COR-L47 (cell line): Measurements from ENCODE around the gene CTRB2.
A peak's percentile ranks its signal among the peaks of the same experiment; 100 is the strongest.

Experiments used
- DNase-seq: peaks from one replicate; lab custom pipeline; 2025; lab: John Stamatoyannopoulos, UW

Gene CTRB2

DNA sequence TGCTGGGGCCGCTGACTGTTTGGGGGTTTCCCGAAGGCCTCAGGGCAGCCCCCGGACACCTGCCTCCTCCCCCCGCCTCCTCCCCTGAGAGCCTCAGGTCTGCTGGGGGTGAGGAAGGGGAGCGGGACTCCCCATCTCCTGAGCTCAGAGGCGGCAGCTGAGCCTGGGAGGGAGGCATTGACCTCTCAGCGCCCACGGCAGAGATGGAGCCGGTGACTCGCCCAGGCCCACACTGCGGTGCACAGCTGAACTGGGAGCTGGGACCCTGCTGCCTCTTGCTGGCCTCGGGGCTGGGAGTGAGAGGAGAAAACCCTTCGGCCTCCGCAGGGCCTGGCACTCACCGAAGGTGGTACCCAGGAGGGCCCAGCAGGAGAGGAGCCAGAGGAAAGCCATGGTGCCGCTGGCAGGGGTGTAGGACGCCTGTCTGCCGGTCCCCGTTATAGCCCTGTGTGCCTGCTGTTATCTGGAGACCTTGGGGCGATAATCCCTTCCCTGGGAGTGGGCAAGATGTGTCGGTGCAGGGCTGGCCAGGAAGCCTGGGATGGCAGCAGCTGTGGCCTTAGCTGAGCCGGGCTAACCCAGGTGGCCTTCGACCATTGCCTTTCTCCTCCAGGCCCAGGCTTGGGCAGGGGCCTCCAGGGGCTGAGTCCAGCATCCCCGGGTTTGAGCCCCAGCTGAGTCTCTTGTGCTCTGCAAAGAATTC, at the start of gene CTRB2:
Gene CTRB2 (minus strand): TSS at position 413 of the 703 bp plus-strand sequence. CDS start 20 bp downstream, at position 393.
- no peak for DNase-seq

DNA sequence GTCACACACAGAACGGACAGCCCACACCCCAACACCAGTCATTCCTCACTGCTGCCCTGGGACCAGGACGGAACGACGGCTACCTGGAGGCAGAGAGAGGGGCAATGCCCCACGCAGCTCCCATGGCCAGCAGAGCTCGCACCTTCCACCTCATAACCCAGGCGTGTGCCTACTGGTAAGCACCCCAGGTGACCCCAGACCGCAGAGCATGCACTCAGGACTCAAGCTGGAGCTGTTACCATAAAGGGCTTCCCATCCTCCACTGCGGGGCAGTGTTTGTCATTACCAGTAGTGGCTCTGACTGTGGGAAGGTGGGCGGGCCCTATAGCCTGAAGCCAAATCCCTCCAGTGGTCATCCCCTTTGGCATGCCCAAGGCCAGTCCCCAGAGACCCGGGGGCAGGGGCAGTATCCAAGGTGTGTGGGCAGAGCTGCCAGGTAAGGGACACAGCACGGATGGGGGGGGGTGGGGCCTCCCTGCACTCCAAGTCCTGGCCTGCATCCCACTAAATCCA, 49.2 kb upstream of the CTRB2 start:
- no peak for DNase-seq

DNA sequence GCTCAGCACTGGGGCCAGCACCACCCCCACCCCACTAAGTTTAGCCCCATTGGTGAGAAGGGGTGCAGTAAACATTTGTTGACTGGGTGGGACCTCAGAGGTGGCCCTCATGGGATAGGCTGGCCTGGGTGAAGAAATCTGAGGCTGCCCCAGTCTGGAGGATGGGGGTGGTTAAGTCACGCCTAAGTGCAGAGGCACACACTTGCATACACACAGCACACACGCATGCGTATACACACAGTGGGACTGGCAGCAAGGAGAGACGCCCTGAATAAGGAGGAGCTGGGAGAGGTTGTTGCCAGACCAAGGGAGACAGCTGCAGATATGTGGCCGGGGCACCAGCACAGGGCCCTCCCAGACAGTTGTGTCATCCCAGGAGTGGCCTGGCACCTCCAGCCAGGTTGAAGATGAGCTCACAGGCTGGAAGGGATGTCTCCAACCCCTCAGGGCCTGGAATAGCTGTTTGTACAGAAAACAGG, 47.4 kb upstream of the CTRB2 start:
- DNase-seq: no peak

DNA sequence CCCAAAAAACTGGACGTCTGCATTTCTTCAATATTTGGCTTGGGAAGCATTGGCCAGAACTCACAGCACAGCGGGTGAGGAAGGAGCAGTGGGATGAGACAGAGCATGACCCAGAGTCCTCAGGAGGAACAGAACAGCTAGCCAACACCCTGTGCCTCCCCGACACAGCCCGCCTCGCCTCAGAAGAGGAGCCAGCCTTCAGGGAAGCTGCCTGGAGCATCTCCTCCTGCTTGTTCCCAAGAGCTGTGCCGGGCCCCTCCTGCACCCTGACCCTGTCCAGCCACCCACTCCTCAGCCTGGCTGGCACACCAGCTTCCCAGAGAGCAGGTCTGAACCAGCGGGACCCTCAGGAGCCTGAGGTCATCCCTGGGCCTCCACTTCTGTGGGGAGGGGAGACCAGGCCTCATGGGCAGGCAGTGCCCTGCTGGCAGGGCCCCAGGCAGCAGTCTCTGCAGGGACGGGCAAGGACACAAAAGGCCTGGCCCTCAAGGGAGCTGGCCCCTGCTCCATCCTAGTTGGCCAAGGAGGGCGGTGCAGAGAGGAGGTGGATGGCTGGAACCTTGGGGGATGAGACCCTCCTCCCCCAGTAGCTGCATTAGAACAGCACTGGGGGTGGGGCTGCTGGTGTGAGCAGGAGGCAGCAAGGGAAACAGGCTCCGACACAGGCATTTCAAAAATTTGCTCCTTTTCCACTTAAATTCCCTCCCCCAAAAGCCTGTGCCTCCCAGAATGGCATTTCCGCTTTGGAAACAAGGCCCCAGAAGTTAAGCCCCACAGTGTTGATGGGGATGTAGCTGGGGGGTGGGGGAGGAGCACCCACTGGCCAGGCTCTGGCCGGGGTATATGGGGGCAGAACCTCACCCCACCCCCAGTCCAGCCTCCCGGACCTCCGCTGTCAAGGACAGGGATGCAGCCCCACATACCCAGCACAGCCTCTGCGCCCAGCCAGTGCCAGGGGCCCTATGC, 46.3 kb upstream of the CTRB2 start:
- no peak for DNase-seq

DNA sequence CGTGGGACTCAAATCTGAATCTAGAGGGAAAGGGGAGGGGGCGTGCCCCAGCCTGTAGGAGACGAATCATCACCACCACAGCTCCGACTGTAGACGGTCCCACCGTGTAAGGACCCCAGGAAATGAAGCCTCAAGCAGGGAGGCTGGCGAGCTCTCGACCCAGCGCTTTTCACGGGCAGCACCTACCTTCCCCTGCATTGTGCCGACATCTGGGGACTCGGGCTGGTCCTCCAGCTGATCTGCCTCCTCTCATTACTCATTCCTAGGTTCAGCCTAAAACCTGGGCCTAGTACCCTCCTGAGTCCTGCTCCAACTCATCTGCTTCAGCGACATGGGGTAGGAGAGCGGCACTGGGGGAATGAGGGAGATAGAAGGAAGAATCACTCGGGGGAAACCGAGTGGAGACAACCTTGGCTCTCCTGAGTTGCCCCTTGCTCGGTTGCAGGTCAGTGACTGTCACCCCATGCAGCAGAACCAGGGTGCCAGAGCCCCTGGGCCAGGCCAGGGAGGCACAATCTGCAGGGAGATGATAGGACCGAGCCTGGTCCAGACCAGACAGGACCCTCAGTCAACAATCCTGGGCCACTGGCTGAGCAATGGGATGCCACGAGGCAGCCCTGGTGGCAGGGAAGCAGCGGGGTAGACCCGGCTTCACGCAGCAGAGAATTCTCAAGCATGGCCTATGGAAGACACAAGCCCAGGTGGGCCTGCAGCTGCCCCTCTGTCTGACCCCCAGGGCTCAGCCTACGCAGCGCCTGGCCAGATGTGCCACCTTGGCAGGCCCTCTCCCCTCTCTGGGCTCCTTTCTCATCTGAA, 45.3 kb upstream of the CTRB2 start:
- no peak for DNase-seq

GRCh38 chr16:75251280-75252048, 44.5 kb upstream of the CTRB2 start, which contains the start of gene BCAR1:
TSS of gene BCAR1 (minus strand) at chr16:75251624. CDS start at chr16:75251482, 142 bp downstream.
- DNase-seq: peak; percentile 82

- no peak for DNase-seq
These were observed 43.9 kb upstream of the CTRB2 start for GRCh38 chr16:75250809-75251279.

DNA sequence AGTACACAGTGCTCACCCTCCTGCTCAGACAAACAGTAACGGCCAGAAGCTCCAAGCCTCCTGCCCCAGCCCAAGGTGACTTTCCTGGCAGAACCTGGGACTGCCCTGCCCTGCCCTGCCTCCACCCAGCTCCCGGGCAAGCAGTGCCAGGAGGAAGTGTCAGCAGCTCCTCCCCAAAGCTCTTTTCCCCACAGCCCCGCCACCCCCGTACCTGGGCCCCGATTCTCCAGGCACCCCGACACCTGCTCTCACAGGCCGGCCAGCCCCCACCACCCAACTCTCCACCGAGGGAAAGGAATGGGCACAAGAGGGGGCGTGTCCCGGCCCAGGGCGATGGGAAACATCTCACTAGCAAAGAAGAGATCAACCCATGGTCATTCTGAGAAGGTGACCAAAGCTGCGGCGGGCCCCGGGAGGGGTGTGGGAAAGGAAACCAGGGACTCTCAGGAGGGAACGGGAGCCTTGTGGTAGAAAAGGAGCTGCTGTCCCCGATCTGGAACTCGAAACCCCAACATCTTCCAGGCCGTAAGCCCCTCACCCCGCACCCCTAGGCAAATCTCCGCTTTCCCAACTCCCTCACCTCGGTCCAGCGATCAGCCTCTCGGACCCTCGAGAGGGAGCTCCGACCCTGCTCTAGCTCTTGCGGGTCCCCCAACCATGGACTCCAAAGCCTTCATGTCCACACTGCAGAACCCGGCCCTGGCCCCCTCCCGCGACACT, 43.3 kb upstream of the CTRB2 start:
- DNase-seq: no peak

GRCh38 chr16:75249441-75249840, 42.5 kb upstream of the CTRB2 start:
- DNase-seq: no peak

GRCh38 chr16:75248536-75249380, 41.8 kb upstream of the CTRB2 start:
- no peak for DNase-seq

GRCh38 chr16:75248142-75248535, 41.2 kb upstream of the CTRB2 start:
- no peak for DNase-seq

DNA sequence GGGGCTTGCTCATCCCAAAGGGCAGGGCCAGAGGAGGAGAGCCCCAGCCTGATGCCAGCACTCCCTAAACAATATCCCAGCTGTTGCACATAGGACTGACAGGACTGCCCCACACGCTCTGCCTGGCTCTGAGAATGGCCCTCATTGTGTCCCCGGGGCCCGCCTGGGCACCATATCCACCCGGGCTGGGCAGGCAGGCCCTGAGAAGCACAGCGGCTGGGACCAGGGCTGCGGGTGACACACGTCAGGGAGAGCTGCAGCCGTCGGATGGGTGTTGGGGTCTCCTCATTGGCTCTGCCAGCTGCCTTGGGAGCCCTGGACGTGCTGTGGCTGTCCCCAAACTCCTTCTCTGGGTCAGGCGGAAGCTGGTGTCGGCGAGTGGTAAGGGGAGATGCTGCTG, 40.3 kb upstream of the CTRB2 start:
- no peak for DNase-seq

DNA sequence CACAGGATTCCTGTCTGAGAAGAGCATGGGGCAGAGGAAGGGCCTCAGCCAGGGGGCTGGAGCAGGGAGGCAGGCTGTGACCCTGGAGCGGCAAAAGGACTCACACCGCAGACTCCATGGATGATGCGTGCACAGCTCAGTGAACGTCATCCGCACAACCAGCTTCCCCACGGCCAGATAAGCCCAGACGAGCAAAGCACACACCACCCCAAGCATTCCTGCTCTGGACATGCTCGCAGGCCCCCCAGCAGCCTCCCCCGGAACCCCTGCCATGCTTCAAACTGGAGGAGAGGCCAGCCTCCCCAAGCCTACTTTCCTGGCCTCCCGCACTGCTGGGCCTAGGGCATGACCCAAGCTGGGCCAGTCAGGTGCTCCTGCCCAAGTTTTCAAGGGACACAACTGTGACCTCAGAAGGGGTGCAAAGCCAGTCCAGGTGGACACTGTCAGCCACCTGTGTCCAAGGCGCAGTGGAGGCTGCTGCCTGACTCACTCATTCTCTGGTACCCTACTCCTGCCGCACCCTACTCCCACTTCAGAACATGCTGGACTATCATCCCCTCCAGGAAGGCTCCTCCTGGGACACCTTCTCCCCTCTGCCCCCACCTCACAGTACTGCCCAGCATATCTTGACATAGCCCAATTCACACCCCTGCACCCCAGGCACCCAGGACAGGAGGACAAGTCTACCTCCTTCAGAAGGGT, 39.7 kb upstream of the CTRB2 start:
- no peak for DNase-seq

GRCh38 chr16:75244844-75245758, 38.1 kb upstream of the CTRB2 start:
- no peak for DNase-seq

DNA sequence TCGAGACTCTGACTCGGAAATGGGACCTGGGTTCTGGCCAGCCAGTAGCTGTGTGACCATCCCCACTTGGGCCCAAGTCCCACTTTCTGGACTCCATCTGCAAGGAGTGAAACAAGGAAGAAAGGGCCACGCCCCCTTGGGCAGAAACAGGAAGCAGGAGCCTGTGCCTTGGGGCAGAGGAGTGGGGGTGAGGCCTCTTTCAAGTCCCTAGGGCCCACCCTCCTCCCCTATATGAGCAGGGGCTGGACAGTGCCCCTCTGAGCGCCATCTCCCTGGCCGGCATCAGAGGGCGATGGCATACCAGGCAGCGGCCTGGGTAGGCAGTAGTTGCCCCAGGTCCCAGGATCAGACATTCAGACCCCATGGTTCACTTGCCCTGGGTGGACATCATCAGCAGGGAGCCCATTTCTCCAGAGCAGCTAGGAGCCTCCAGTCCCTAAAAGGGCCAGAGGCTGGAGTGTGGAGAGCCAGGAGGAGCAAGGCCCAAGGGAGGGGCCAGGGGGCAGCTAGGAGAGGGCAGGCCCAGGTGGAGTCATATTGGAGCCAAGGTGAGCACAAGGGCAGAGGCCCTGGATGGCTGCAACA, 37.4 kb upstream of the CTRB2 start:
- DNase-seq: no peak

- no peak for DNase-seq
These were observed 36.8 kb upstream of the CTRB2 start for GRCh38 chr16:75243667-75244224.
